H1 (cell line): ENCODE results near the gene EFEMP1. TPM values are rescaled to one million over a fixed set of nuclear protein-coding genes. Genes with fewer than 3 reads are reported as not detected.

Experiments
- CTCF ChIA-PET: fragments of 300-600 bp; sonication (Branson Sonifier 250); formaldehyde crosslinking; loops from one replicate; lab custom pipeline; 2021; ENCODE audit not compliant: partially characterized antibody; lab: Charles Lee
- POLR2A ChIA-PET: fragments of 300-600 bp; sonication (Branson Sonifier 250); formaldehyde crosslinking; loops from one replicate; lab custom pipeline; 2021; ENCODE audit warnings: inconsistent platforms; ENCODE audit not compliant: partially characterized antibody; lab: Charles Lee
- DNase-seq, 2 experiments: peaks; one replicate each; pipeline versions ENCODE4 v3.0.0 to v3.0.0-alpha.2; 2010 to 2022; ENCODE audit warnings: low spot score in 2 of 2, low read depth in 1 of 2, mixed read lengths in 1 of 2
- FAIRE-seq: peaks from 2 replicates; lab custom pipeline; 2011; peaks lifted over from hg19 to GRCh38; lab: Jason Lieb, UNC
- H2AFZ ChIP-seq: 2 replicates; pipeline ENCODE4 v1.8.1; 2012; ENCODE audit warnings: low read length, inconsistent platforms
- H2AK5ac ChIP-seq: 2 replicates; pipeline ENCODE4 v1.6.1; 2013; ENCODE audit warnings: low read depth, low read length
- H2BK120ac ChIP-seq: replicated peaks from 2 replicates; pipeline ENCODE3; 2013; ENCODE audit warnings: low read depth, low read length, inconsistent platforms
- H2BK12ac ChIP-seq: 2 replicates; pipeline ENCODE4 v1.6.1; 2013; ENCODE audit warnings: low read depth, low read length
- H2BK15ac ChIP-seq: 2 replicates; pipeline ENCODE4 v1.6.1; 2013; ENCODE audit warnings: low read length
- H2BK20ac ChIP-seq: 2 replicates; pipeline ENCODE4 v1.6.1; 2013; ENCODE audit warnings: low read length
- H2BK5ac ChIP-seq: 2 replicates; pipeline ENCODE4 v1.6.1; 2013; ENCODE audit warnings: low read depth, low read length
- H3K14ac ChIP-seq: 2 replicates; pipeline ENCODE4 v1.6.1; 2013; ENCODE audit warnings: inconsistent platforms; ENCODE audit not compliant: insufficient read length
- H3K18ac ChIP-seq: 2 replicates; pipeline ENCODE4 v1.6.1; 2013; ENCODE audit warnings: low read length; ENCODE audit errors: extremely low read depth
- H3K23ac ChIP-seq: 2 replicates; pipeline ENCODE4 v1.6.1; 2013; ENCODE audit warnings: inconsistent platforms; ENCODE audit not compliant: insufficient read length
- H3K23me2 ChIP-seq: 2 replicates; pipeline ENCODE4 v1.6.1; 2013; ENCODE audit warnings: low read depth, low read length
- H3K27ac ChIP-seq: 2 replicates; pipeline ENCODE4 v1.6.1; 2011; ENCODE audit warnings: low read depth, low read length, inconsistent platforms
- H3K27me3 ChIP-seq, 4 experiments: replicated peaks in 1 of 4; 1 replicate in 1 of 4; 2 replicates in 3 of 4; pipeline versions ENCODE4 v1.6.1 to v1.8.1; 2011 to 2013; ENCODE audit warnings: low read length in 3 of 4, mild to moderate bottlenecking in 3 of 4, inconsistent platforms in 2 of 4, mixed read lengths in 2 of 4, moderate library complexity in 1 of 4; ENCODE audit not compliant: control insufficient read depth in 3 of 4, insufficient read depth in 3 of 4; ENCODE audit errors: extremely low read depth in 1 of 4
- H3K36me3 ChIP-seq, 4 experiments: 2 replicates each; pipeline versions ENCODE4 v1.6.1 to v1.8.1; 2011 to 2013; ENCODE audit warnings: mild to moderate bottlenecking in 4 of 4, low read length in 3 of 4, moderate library complexity in 2 of 4, control low read depth in 1 of 4, inconsistent platforms in 1 of 4; ENCODE audit not compliant: insufficient read depth in 4 of 4, control insufficient read depth in 2 of 4
- H3K4ac ChIP-seq: replicated peaks from 2 replicates; pipeline ENCODE3; 2013; ENCODE audit warnings: low read length, low read depth, mixed read lengths, inconsistent platforms; ENCODE audit not compliant: insufficient read length
- H3K4me1 ChIP-seq, 4 experiments: replicated peaks in 1 of 4; 1 replicate in 1 of 4; 2 replicates in 3 of 4; pipeline versions ENCODE4 v1.6.1 to v1.8.1; 2011 to 2013; ENCODE audit warnings: low read length in 3 of 4, inconsistent platforms in 2 of 4, mixed read lengths in 1 of 4; ENCODE audit not compliant: insufficient read depth in 4 of 4, control insufficient read depth in 3 of 4
- H3K4me2 ChIP-seq, 2 experiments: 2 replicates each; pipeline versions ENCODE4 v1.6.1 to v1.8.1; 2011 to 2013; ENCODE audit warnings: low read depth in 2 of 2, low read length in 2 of 2, control low read depth in 1 of 2, inconsistent platforms in 1 of 2, mild to moderate bottlenecking in 1 of 2; ENCODE audit not compliant: insufficient read depth in 1 of 2
- H3K4me3 ChIP-seq, 4 experiments: fragments of 200-600, 300-600 bp in 1 of 4; sonication (generic), shearing (Covaris generic), sonication (Bioruptor Twin) in 1 of 4; 2 replicates each; pipeline versions ENCODE4 v1.5.1 to v1.8.1; 2011 to 2016; ENCODE audit warnings: low read length in 4 of 4, low read depth in 3 of 4, control low read depth in 2 of 4, inconsistent platforms in 2 of 4, mild to moderate bottlenecking in 2 of 4, mixed read lengths in 1 of 4, moderate library complexity in 1 of 4; ENCODE audit not compliant: insufficient read depth in 2 of 4; ENCODE audit errors: extremely low read depth in 1 of 4
- H3K56ac ChIP-seq: replicated peaks from 2 replicates; pipeline ENCODE3; 2013; ENCODE audit warnings: low read depth, mild to moderate bottlenecking, mixed read lengths, low read length, inconsistent platforms; ENCODE audit not compliant: insufficient read length
- H3K79me1 ChIP-seq: 2 replicates; pipeline ENCODE4 v1.6.1; 2013; ENCODE audit warnings: low read depth, low read length, control low read depth
- H3K79me2 ChIP-seq, 2 experiments: 2 replicates each; pipeline versions ENCODE4 v1.6.1 to v1.8.1; 2012 to 2013; ENCODE audit warnings: low read length in 2 of 2, mild to moderate bottlenecking in 2 of 2, inconsistent platforms in 1 of 2; ENCODE audit not compliant: insufficient read depth in 2 of 2, control insufficient read depth in 1 of 2
- H3K9ac ChIP-seq, 4 experiments: replicated peaks in 1 of 4; 1 replicate in 1 of 4; 2 replicates in 3 of 4; pipeline versions ENCODE4 v1.6.1 to v1.8.1; 2011 to 2013; ENCODE audit warnings: low read depth in 3 of 4, low read length in 3 of 4, control low read depth in 2 of 4, mild to moderate bottlenecking in 2 of 4, moderate library complexity in 2 of 4, inconsistent platforms in 1 of 4; ENCODE audit errors: extremely low read depth in 1 of 4
- H3K9me3 ChIP-seq, 2 experiments: 2 replicates each; pipeline versions ENCODE4 v1.6.1 to v1.8.1; 2012 to 2013; ENCODE audit warnings: mild to moderate bottlenecking in 2 of 2, moderate library complexity in 2 of 2, control low read depth in 1 of 2, inconsistent platforms in 1 of 2, low read depth in 1 of 2, low read length in 1 of 2, mixed read lengths in 1 of 2; ENCODE audit not compliant: insufficient read depth in 2 of 2
- H4K20me1 ChIP-seq, 2 experiments: replicated peaks in 1 of 2; 2 replicates each; pipeline versions ENCODE3 to v1.8.1; 2011 to 2013; ENCODE audit warnings: inconsistent platforms in 2 of 2, low read length in 2 of 2, mild to moderate bottlenecking in 1 of 2; ENCODE audit not compliant: insufficient read depth in 2 of 2, control insufficient read depth in 1 of 2
- H4K5ac ChIP-seq: 2 replicates; pipeline ENCODE4 v1.6.1; 2013; ENCODE audit warnings: low read length, low read depth, mixed read lengths, inconsistent platforms; ENCODE audit not compliant: insufficient read length
- H4K8ac ChIP-seq: 2 replicates; pipeline ENCODE4 v1.8.0; 2013; ENCODE audit warnings: mild to moderate bottlenecking, moderate library complexity, low read length, inconsistent platforms; ENCODE audit not compliant: insufficient read depth; ENCODE audit errors: extremely low read depth
- H4K91ac ChIP-seq: replicated peaks from 2 replicates; pipeline ENCODE3; 2013; ENCODE audit warnings: low read length, mixed read lengths, inconsistent platforms; ENCODE audit not compliant: insufficient read length
- CBX5 ChIP-seq: fragments of 300-800, 300-1000 bp; sonication (generic); IDR thresholded peaks from 2 replicates; pipeline ENCODE4 v1.7.1; 2016; ENCODE audit warnings: antibody characterized with exemption, low read length, low read depth
- MAFK ChIP-seq: IDR thresholded peaks from 2 replicates; pipeline ENCODE4 v1.6.1; 2012; ENCODE audit warnings: low read depth, mild to moderate bottlenecking, improper control_type of control experiment, low read length
- SP4 ChIP-seq: IDR thresholded peaks from 2 replicates; pipeline ENCODE4 v1.6.1; 2012; ENCODE audit warnings: low read length, inconsistent platforms
- WGBS, 2 experiments: shearing (Covaris generic) in 1 of 2; methylation state at CpG; one replicate each; pipeline versions ENCODE4 v1.1.6 to v1.1.7; 2013 to 2015; ENCODE audit warnings: low lambda C conversion rate in 2 of 2, mixed read lengths in 2 of 2, inconsistent platforms in 1 of 2, low coverage in 1 of 2, missing lambda C conversion rate in 1 of 2; ENCODE audit not compliant: insufficient replicate concordance in 2 of 2, insufficient coverage in 1 of 2, insufficient read length in 1 of 2; ENCODE audit errors: extremely low coverage in 1 of 2, missing lambda C conversion rate in 1 of 2; 5-methylcytosine and 5-hydroxymethylcytosine counted together
- polyA plus RNA-seq, 7 experiments: library from polyadenylated mRNA; depleted of rRNA in 3 of 7; stranded (reverse) in 5 of 7; unstranded in 2 of 7; fragments of >200 nt in 5 of 7; fragments of 200-250 nt in 2 of 7; gene quantifications; 1 replicate in 5 of 7; 2 replicates in 1 of 7; 4 replicates in 1 of 7; pipeline versions ENCODE4 v1.2.1 to v1.2.3, GENCODE V29; 2011 to 2013; ENCODE audit warnings: missing spikeins in 2 of 7, mixed read lengths in 2 of 7
- total RNA-seq: library from RNA; stranded (reverse); fragmentation: NEBNext Ultra II Directional; extraction: Animal tissue kit (Norgen Biotek cat#: 25700); gene quantifications from 2 replicates; pipeline ENCODE4 v1.2.1, GENCODE V29; 2021

EFEMP1 gene
- total and polyA plus RNA-seq, 2 of the 8 experiments (the other 6 are each of a cell fraction or from before 2014, with no cell fraction given): 15.5 to 19.7 TPM

DNA sequence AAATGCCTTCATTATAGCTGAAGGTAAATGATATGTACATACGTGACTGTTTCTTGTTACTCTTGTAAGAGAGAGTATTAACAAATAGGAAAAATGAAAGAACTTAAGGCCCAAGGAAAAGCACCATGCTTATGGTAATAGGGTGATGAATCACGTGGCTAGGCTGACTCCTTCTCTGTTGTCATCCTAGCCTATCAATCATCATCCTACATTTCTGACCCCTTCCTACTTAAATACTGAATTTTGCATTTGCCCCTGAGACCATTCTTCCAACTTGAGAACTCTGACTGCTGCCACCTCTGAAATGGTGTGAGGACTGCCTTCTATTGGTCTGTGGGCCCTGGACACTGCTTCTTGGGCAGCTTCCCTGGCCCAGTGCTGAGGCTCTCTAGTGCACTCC is 28.9 kb downstream of the EFEMP1 start:
- Histone ChIP-seq H4K91ac (no peak overlapping the region), H3K4ac (no peak overlapping the region), H2AFZ (no peak overlapping the region), H3K9ac (no peak overlapping the region), H3K4me3 (no peak overlapping the region), H3K23ac (no peak overlapping the region), H3K79me2 (no peaks in the 10 kb centered on the region), H3K27ac (no peak overlapping the region), H3K27me3 (no peaks in the 10 kb centered on the region), H2BK5ac (no peak overlapping the region), H4K5ac (no peak overlapping the region), H3K56ac (no peak overlapping the region), H3K79me1 (no peaks in the 10 kb centered on the region), H3K18ac (no peak overlapping the region), H2BK20ac (no peak overlapping the region), H3K4me1 (no peaks in the 10 kb centered on the region), H4K8ac (no peak overlapping the region), H3K9me3 (no peaks in the 10 kb centered on the region), H2BK12ac (no peak overlapping the region), H3K36me3 (no peaks in the 10 kb centered on the region), H3K4me2 (no peak overlapping the region), H2BK15ac (no peak overlapping the region), H4K20me1 (peaks cover 0 to 4% of the 10 kb centered on the region in 2 experiments), H3K14ac (no peak overlapping the region), H3K23me2 (no peaks in the 10 kb centered on the region)
- ChIA-PET POLR2A (no interaction called here), CTCF (no interaction called here)
- no peak for FAIRE-seq
- WGBS, 2 experiments: 90% methylated on average over 2 of the region's 2 CpGs; no CpG with 5 or more reads in 1 of the 2 experiments
- TF ChIP-seq CBX5 (no peak), MAFK (no peak), SP4 (no peak)
- TF ChIP-seq, all 59 proteins: peak for 0
- DNase-seq: no peak
- no peak overlapping the region for H2AK5ac ChIP-seq
- H2BK120ac ChIP-seq: no peak overlapping the region
